Kidney tubule cell (primary cell): Measurements from ENCODE around the gene PRRT1B.
"Not testable (repeated sequence)": the region's sequence is repeated elsewhere in the genome, so short reads cannot be mapped to it uniquely, and the experiment has no call there.

Experiments
- DNase-seq: peaks from one replicate; pipeline ENCODE4 v3.0.0-alpha.2; 2018; ENCODE audit warnings: low spot score

Gene PRRT1B

GRCh38 chr9:131522257-131523085 is 22.9 kb upstream of the PRRT1B start:
- no peak for DNase-seq

GRCh38 chr9:131523086-131523388 is 22.3 kb upstream of the PRRT1B start:
- no peak for DNase-seq

GRCh38 chr9:131523451-131524435 is 21.6 kb upstream of the PRRT1B start:
- no peak for DNase-seq

- no peak for DNase-seq
Observed at GRCh38 chr9:131524665-131525315, 20.5 kb upstream of the PRRT1B start.

GRCh38 chr9:131525643-131526565 is 19.4 kb upstream of the PRRT1B start:
- DNase-seq, result no peak

- no peak for DNase-seq
Observed at GRCh38 chr9:131528186-131528585, 17.1 kb upstream of the PRRT1B start.

GRCh38 chr9:131528886-131529505 is 16.3 kb upstream of the PRRT1B start:
- DNase-seq, result no peak

- no peak for DNase-seq
Observed at GRCh38 chr9:131529597-131530545, 15.5 kb upstream of the PRRT1B start.

- DNase-seq, result peak; percentile 74
Observed at GRCh38 chr9:131530546-131530919, 14.8 kb upstream of the PRRT1B start.

- peak; percentile 79 for DNase-seq
Observed at GRCh38 chr9:131530920-131531832, 14.1 kb upstream of the PRRT1B start, which contains the start of gene UCK1. TSS of gene UCK1 (minus strand) at chr9:131531263. CDS start at chr9:131531174, 89 bp downstream.

GRCh38 chr9:131534721-131535237 is 10.5 kb upstream of the PRRT1B start:
- no peak for DNase-seq

- no peak for DNase-seq
Observed at GRCh38 chr9:131537946-131538345, 7.4 kb upstream of the PRRT1B start.

- no peak for DNase-seq
Observed at GRCh38 chr9:131539223-131539923, 6.0 kb upstream of the PRRT1B start.

- DNase-seq, result no peak
Observed at GRCh38 chr9:131543141-131543540, 2.2 kb upstream of the PRRT1B start.

GRCh38 chr9:131545786-131546335 is 538 bp downstream of the PRRT1B start:
- no peak for DNase-seq

GRCh38 chr9:131546336-131547084 is 1.2 kb downstream of the PRRT1B start:
- DNase-seq, result no peak

- DNase-seq, result not testable (repeated sequence)
Observed at GRCh38 chr9:131549186-131549585, 3.9 kb downstream of the PRRT1B start.
